K562 (cell line): Measurements from ENCODE around the gene ATMIN. TPM values are rescaled to one million over a fixed set of nuclear protein-coding genes. Genes with fewer than 3 reads are reported as not detected.

ENCODE experiments used
- ATAC-seq: fragments of 200-7000 bp; cut with Tn5 transposase; 3 replicates; pipeline ENCODE4 v1.9.1; 2020; ENCODE audit warnings: moderate library complexity
- BruUV-seq: library from RNA; stranded (reverse); fragments of 400-500 nt; replicated peaks from 2 replicates; lab custom pipeline; 2021; lab: Mats Ljungman, UMichigan
- CTCF ChIA-PET: fragments of 300-600 bp; formaldehyde crosslinking; extraction: SDS; loops from one replicate; lab custom pipeline; 2021; ENCODE audit warnings: low intra/inter-chr PET ratio; lab: Yijun Ruan, JAX
- POLR2A ChIA-PET: fragments of 300-600, 350-650 bp; sonication (Branson Sonifier 250); formaldehyde crosslinking; extraction: SDS; loops from one replicate; lab custom pipeline; 2021; ENCODE audit warnings: antibody characterized with exemption, inconsistent platforms; lab: Yijun Ruan, JAX
- DNase-seq, 4 experiments: peaks; one replicate each; pipeline versions ENCODE4 v3.0.0 to v3.0.0-alpha.2; 2011 to 2018; ENCODE audit warnings: low spot score in 3 of 4, mixed read lengths in 3 of 4; ENCODE audit errors: extremely low read depth in 1 of 4
- FAIRE-seq: peaks from 2 replicates; lab custom pipeline; 2011; peaks lifted over from hg19 to GRCh38; lab: Jason Lieb, UNC
- H2AFZ ChIP-seq: 2 replicates; pipeline ENCODE4 v1.6.0; 2011; ENCODE audit warnings: low read depth, low read length, control low read depth, inconsistent platforms
- H3K27ac ChIP-seq: fragments of 200-600 bp; 3 replicates; pipeline ENCODE4 v1.8.0; 2011; ENCODE audit warnings: low read depth, mild to moderate bottlenecking, control low read depth, inconsistent platforms, low read length, moderate library complexity, mixed read lengths; ENCODE audit errors: extremely low read depth
- H3K27me3 ChIP-seq, 2 experiments: fragments of 300-600 bp in 1 of 2; 2 replicates in 1 of 2; 3 replicates in 1 of 2; pipeline versions ENCODE4 v1.6.0 to v1.8.0; 2011; ENCODE audit warnings: inconsistent platforms in 2 of 2, low read length in 2 of 2, mild to moderate bottlenecking in 1 of 2, mixed read lengths in 1 of 2, moderate library complexity in 1 of 2; ENCODE audit not compliant: control insufficient read depth in 2 of 2, insufficient read depth in 2 of 2
- H3K36me3 ChIP-seq: fragments of 300-600 bp; 3 replicates; pipeline ENCODE4 v1.8.0; 2011; ENCODE audit warnings: mild to moderate bottlenecking, low read length, inconsistent platforms; ENCODE audit not compliant: control insufficient read depth, insufficient read depth
- H3K4me1 ChIP-seq, 2 experiments: fragments of 200-600 bp in 1 of 2; replicated peaks in 1 of 2; 2 replicates in 1 of 2; 3 replicates in 1 of 2; pipeline versions ENCODE4 v1.5.1 to v1.8.0; 2011; ENCODE audit warnings: inconsistent platforms in 2 of 2, low read length in 2 of 2, mild to moderate bottlenecking in 1 of 2, mixed read lengths in 1 of 2, moderate library complexity in 1 of 2; ENCODE audit not compliant: control insufficient read depth in 2 of 2, insufficient read depth in 2 of 2
- H3K4me2 ChIP-seq: 2 replicates; pipeline ENCODE4 v1.6.1; 2011; ENCODE audit warnings: low read length, control low read depth, inconsistent platforms, mixed read lengths; ENCODE audit not compliant: insufficient read depth
- H3K4me3 ChIP-seq: fragments of 200-600 bp; sonication (generic), shearing (Covaris generic); 2 replicates; pipeline ENCODE4 v1.5.1; 2016; ENCODE audit warnings: control low read depth, inconsistent platforms
- H3K79me2 ChIP-seq: fragments of 200-600 bp; 3 replicates; pipeline ENCODE4 v1.8.0; 2011; ENCODE audit warnings: low read length, inconsistent platforms; ENCODE audit not compliant: control insufficient read depth, insufficient read depth
- H3K9ac ChIP-seq, 2 experiments: 2 replicates each; pipeline versions ENCODE4 v1.6.0 to v1.6.1; 2011; ENCODE audit warnings: low read depth in 2 of 2, low read length in 2 of 2, control low read depth in 1 of 2, inconsistent platforms in 1 of 2, mild to moderate bottlenecking in 1 of 2, mixed read lengths in 1 of 2; ENCODE audit not compliant: insufficient read depth in 1 of 2
- H3K9me1 ChIP-seq: one replicate; pipeline ENCODE4 v1.6.0; 2011; ENCODE audit warnings: inconsistent platforms, mild to moderate bottlenecking, low read length, moderate library complexity; ENCODE audit not compliant: control insufficient read depth, insufficient read depth
- H3K9me3 ChIP-seq: replicated peaks from 2 replicates; pipeline ENCODE4 v1.5.1; 2011; ENCODE audit warnings: low read depth, low read length, inconsistent platforms; ENCODE audit not compliant: control insufficient read depth, insufficient read depth
- H4K20me1 ChIP-seq: replicated peaks from 2 replicates; pipeline ENCODE4 v1.6.1; 2011; ENCODE audit warnings: low read length, inconsistent platforms, mixed read lengths; ENCODE audit not compliant: control insufficient read depth, insufficient read depth
- CGGBP1 ChIP-seq: fragments of 250-450 bp; sonication (Bioruptor Pico); IDR thresholded peaks from 2 replicates; pipeline ENCODE4 v1.9.0; 2021; ENCODE audit warnings: mild to moderate bottlenecking
- CREB3 ChIP-seq: fragments of 450-650 bp; conservative IDR thresholded peaks from 2 replicates; pipeline ENCODE4 v1.6.1; 2016; ENCODE audit warnings: missing genetic modification characterization, low read depth, mild to moderate bottlenecking, missing compliant biosample characterization, moderate library complexity
- CREB5 ChIP-seq: fragments of 250-450 bp; sonication (Bioruptor Pico); IDR thresholded peaks from 2 replicates; pipeline ENCODE4 v1.5.0; 2020; ENCODE audit warnings: mild to moderate bottlenecking
- E2F4 ChIP-seq: sonication (generic); formaldehyde crosslinking; IDR thresholded peaks from 2 replicates; pipeline ENCODE4 v1.8.0; 2022; ENCODE audit warnings: mild to moderate bottlenecking, low read depth, missing genetic modification reagents
- ELF2 ChIP-seq: fragments of 250-450 bp; sonication (Bioruptor Pico); IDR thresholded peaks from 2 replicates; pipeline ENCODE4 v1.5.0; 2021; ENCODE audit warnings: mild to moderate bottlenecking
- ETV5 ChIP-seq: sonication (generic); formaldehyde crosslinking; IDR thresholded peaks from 2 replicates; pipeline ENCODE4 v1.4.0; 2020; ENCODE audit warnings: low read depth, mild to moderate bottlenecking, missing genetic modification reagents
- FOXA1 ChIP-seq: fragments of 450-650 bp; IDR thresholded peaks from 2 replicates; pipeline ENCODE4 v1.6.1; 2016; ENCODE audit warnings: mild to moderate bottlenecking, borderline replicate concordance
- ILK ChIP-seq: fragments of 450-650 bp; IDR thresholded peaks from 2 replicates; pipeline ENCODE4 v1.6.1; 2016; ENCODE audit warnings: missing genetic modification characterization, low read depth, mild to moderate bottlenecking, missing compliant biosample characterization, moderate library complexity, borderline replicate concordance
- PBX2 ChIP-seq, 2 experiments: IDR thresholded peaks in 1 of 2; conservative IDR thresholded peaks in 1 of 2; 2 replicates each; pipeline ENCODE4 v1.6.1; 2016; ENCODE audit warnings: low read depth in 2 of 2, mild to moderate bottlenecking in 1 of 2, missing compliant biosample characterization in 1 of 2, missing genetic modification characterization in 1 of 2, moderate library complexity in 1 of 2
- SIRT6 ChIP-seq: IDR thresholded peaks from one replicate; pipeline ENCODE4 v1.6.1; 2012; ENCODE audit warnings: low read depth, mild to moderate bottlenecking, control low read depth, inconsistent platforms, low read length, moderate library complexity
- TAL1 ChIP-seq: fragments of 450-650 bp; IDR thresholded peaks from 2 replicates; pipeline ENCODE4 v1.6.1; 2016; ENCODE audit warnings: mild to moderate bottlenecking
- ZNF23 ChIP-seq: fragments of 250-450 bp; sonication (Bioruptor Pico); IDR thresholded peaks from 2 replicates; pipeline ENCODE4 v1.4.0; 2020; ENCODE audit warnings: mild to moderate bottlenecking
- ZNF512 ChIP-seq: IDR thresholded peaks from 2 replicates; pipeline ENCODE4 v1.6.1; 2016; ENCODE audit warnings: missing genetic modification characterization, missing compliant biosample characterization
- WGBS: fragments of 100-300 bp; shearing (Covaris generic); methylation state at CpG from one replicate; pipeline ENCODE4 v1.1.6; 2016; ENCODE audit warnings: low coverage, mixed read lengths; ENCODE audit not compliant: insufficient coverage; ENCODE audit errors: missing lambda C conversion rate; 5-methylcytosine and 5-hydroxymethylcytosine counted together
- in situ Hi-C: fragments of 300-500 bp; cut with MboI; formaldehyde crosslinking; loops from 4 replicates; pipeline ENCODE4 v1.15.0; 2018; ENCODE audit warnings: inconsistent platforms, mixed read lengths
- intact Hi-C: fragments of 100-400 bp; cut with micrococcal nuclease; formaldehyde crosslinking; loops from 2 replicates; pipeline ENCODE4 v1.14.2; 2022
- polyA plus RNA-seq, 8 experiments: library from polyadenylated mRNA; depleted of rRNA in 4 of 8; stranded (reverse) in 5 of 8; unstranded in 3 of 8; fragments of >200 nt; fragmentation: Nextera tagmentation in 2 of 8; fragmentation: Illumina TruSeq in 1 of 8; extraction: Ambion mirVana in 2 of 8; extraction: Trizol in 1 of 8; gene quantifications; 2 replicates each; pipeline versions ENCODE4 v1.2.1 to v1.2.3, GENCODE V29; 2011 to 2014; ENCODE audit warnings: inconsistent platforms in 1 of 8, missing spikeins in 1 of 8
- total RNA-seq, 7 experiments: library from RNA; depleted of rRNA in 6 of 7; stranded (reverse); fragments of >200 nt in 6 of 7; fragmentation: Illumina TruSeq in 2 of 7; extraction: Trizol in 2 of 7; gene quantifications; 2 replicates each; pipeline versions ENCODE4 v1.2.1 to v1.2.3, GENCODE V29; 2011 to 2021; ENCODE audit warnings: low replicate concordance in 1 of 7

The ATMIN gene
- total and polyA plus RNA-seq, 9 of the 15 experiments (the other 6 are each of a cell fraction or from before 2014, with no cell fraction given) = 6.7 to 40.9 (median 23.4) TPM

GRCh38 chr16:81088836-81089235 is 53.2 kb downstream of the ATMIN start:
- Histone ChIP-seq H3K9me3 (no peaks in the 10 kb centered on the region), H3K9ac (no peak overlapping the region), H2AFZ (no peak overlapping the region), H4K20me1 (no peaks in the 10 kb centered on the region), H3K4me2 (no peak overlapping the region), H3K9me1 (no peaks in the 10 kb centered on the region), H3K27me3 (no peaks in the 10 kb centered on the region), H3K27ac (no peak overlapping the region), H3K79me2 (peaks cover 61% of the 10 kb centered on the region), H3K36me3 (peaks cover 76% of the 10 kb centered on the region), H3K4me1 (peaks cover 4 to 8% of the 10 kb centered on the region in 2 experiments; a peak in 1 of 5 replicates), H3K4me3 (no peak overlapping the region)
- ATAC-seq = no peak
- ChIA-PET CTCF (no interaction called here), POLR2A (interaction anchor here (1.1 to 1.4 kb wide), 2 partner anchors 11 to 12 kb away, joined by 4 to 6 read pairs; partner anchors contain the start of gene C16orf46)
- WGBS = 87% methylated on average over 5 of the region's 5 CpGs
- in situ Hi-C loops (no loop called here), intact Hi-C loops (no loop called here)
- BruUV-seq = no TSS peak
- TF ChIP-seq SIRT6 (no peak), PBX2 (CRISPR knock-in tag; IDR thresholded peaks at IDR 0.05; ENCODE audit: low read depth) (no peak), PBX2 (tag; conservative IDR thresholded peaks at IDR 0.05; ENCODE audit: low read depth) (no peak), CGGBP1 (CRISPR knock-in tag) (no peak), ETV5 (CRISPR knock-in tag) (no peak), CREB5 (CRISPR knock-in tag) (no peak), E2F4 (no peak), FOXA1 (no peak), ELF2 (CRISPR knock-in tag) (no peak), CREB3 (tag) (no peak), ZNF512 (tag) (no peak), ZNF23 (CRISPR knock-in tag) (no peak), ILK (tag) (no peak), TAL1 (no peak)
- no peak for FAIRE-seq
- no peak for DNase-seq
